ENCODE results near the gene EHBP1. TPM values are rescaled to one million over a fixed set of nuclear protein-coding genes. Genes with fewer than 3 reads are reported as not detected.

The EHBP1 gene
- total and polyA plus RNA-seq, 7 donors: 3.9 to 20.2 (median 14.3) TPM

DNA sequence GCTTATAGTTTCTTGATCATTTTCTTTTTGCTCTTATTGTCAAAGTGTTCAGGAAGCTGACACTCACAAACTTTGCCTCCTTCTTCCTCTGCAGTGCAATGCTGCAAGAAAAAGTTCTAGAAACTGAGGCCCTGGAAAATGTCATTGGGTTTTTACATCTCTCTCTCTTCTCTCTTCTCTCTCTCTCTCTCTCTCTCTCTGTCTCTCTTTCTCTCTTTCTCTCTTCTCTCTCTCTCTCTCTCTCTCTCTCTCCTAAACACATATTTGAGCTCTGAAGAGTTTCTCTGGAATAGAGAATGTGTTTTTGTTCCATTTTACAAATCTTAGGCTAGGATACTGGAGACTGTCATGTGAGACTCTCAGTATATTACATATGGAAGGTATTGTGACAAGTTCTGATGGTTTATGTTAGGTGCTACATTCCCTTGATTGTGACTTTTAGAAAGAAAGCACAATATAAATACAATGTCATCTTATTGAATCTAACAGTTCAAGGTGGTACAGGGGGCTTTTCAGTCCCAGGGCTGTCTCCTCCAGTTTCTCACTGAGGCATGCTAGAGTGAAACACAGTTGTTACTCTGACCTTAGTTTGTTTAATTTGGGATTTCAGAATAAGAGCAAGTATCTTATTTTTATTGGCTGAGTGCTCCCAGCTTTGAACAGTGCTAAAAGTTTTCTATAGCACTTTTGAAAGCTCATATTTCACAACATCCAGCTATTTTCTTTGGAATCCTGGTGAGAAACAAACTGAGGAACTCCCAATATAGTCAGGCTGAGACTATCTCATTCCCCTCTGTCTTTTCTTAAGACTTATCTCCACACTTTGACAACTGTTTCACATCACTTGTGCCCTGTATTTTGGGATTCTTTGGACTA lies 41.4 kb upstream of the EHBP1 start:
- no peaks in the 10 kb centered on the region for H3K36me3 ChIP-seq (ENCODE audit: insufficient read depth in 1 of 2, low read depth in 1 of 2)
- peaks cover 19% of the 10 kb centered on the region for H3K4me1 ChIP-seq
- H3K4me3 ChIP-seq: no peak overlapping the region
- no peak for TF ChIP-seq CTCF (IDR thresholded peaks at IDR 0.05)
- ATAC-seq: no peak
- intact Hi-C loops (cut with DNase I): no loop called here
- no peaks in the 10 kb centered on the region for H3K9me3 ChIP-seq
- DNase-seq: no peak
- no peaks in the 10 kb centered on the region for H3K27me3 ChIP-seq (ENCODE audit: insufficient read depth in 3 of 3, low read length in 2 of 3)
- H3K27ac ChIP-seq: no peak overlapping the region

DNA sequence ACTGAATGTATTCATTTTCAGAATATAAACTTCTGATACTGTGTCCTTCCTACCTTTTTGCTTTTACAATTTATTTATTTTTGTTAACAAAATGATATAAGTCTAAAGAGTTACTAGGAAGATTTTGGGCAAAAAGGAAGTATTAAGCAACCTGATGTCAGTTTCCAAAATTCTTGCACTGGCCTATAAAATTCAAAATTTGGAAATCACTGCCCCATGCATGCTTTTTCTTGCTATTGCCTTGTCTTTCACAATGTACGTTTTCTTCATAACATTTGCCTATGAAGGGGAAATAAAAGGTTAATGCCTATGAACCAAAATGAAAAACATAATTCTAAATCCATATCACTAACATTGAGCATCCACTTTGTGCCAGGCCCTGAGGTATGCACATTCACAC lies 40.1 kb upstream of the EHBP1 start:
- Histone ChIP-seq H3K4me1 (peaks cover 13% of the 10 kb centered on the region), H3K36me3 (ENCODE audit: insufficient read depth in 1 of 2, low read depth in 1 of 2) (no peaks in the 10 kb centered on the region), H3K27ac (no peak overlapping the region), H3K27me3 (ENCODE audit: insufficient read depth in 3 of 3, low read length in 2 of 3) (no peaks in the 10 kb centered on the region), H3K9me3 (no peaks in the 10 kb centered on the region), H3K4me3 (no peak overlapping the region)
- DNase-seq (no peak), ATAC-seq (no peak)
- TF ChIP-seq CTCF (IDR thresholded peaks at IDR 0.05): no peak
- intact Hi-C loops (cut with DNase I): no loop called here
- 80 to 89% (median 82%) methylated on average over 1 of the region's 1 CpG for WGBS, 3 donors

- no peak for DNase-seq
- WGBS, 3 donors: 76 to 96% (median 76%) methylated on average over 5 of the region's 5 CpGs
- no peaks in the 10 kb centered on the region for H3K27me3 ChIP-seq (ENCODE audit: insufficient read depth in 3 of 3, low read length in 2 of 3)
- no peak overlapping the region for H3K4me3 ChIP-seq
- no peak overlapping the region for H3K27ac ChIP-seq
- no peak for ATAC-seq
- intact Hi-C loops (cut with DNase I): no loop called here
- TF ChIP-seq CTCF (IDR thresholded peaks at IDR 0.05): no peak
- H3K9me3 ChIP-seq: no peaks in the 10 kb centered on the region
- H3K36me3 ChIP-seq (ENCODE audit: insufficient read depth in 1 of 2, low read depth in 1 of 2): no peaks in the 10 kb centered on the region
- H3K4me1 ChIP-seq: no peaks in the 10 kb centered on the region
Observed at GRCh38 chr2:62669180-62669579, 36.3 kb upstream of the EHBP1 start.

- 30 to 40% (median 35%) methylated on average over 1 of the region's 1 CpG for WGBS, 3 donors
Observed at GRCh38 chr2:62672601-62673000, 32.9 kb upstream of the EHBP1 start.

More at GRCh38 chr2:62672601-62673000, 32.9 kb upstream of the EHBP1 start:
- intact Hi-C loops (cut with DNase I): no loop called here
- ATAC-seq (no peak), DNase-seq (no peak)
- H3K4me3 ChIP-seq: no peak overlapping the region
- H3K27ac ChIP-seq: no peak overlapping the region
- H3K9me3 ChIP-seq: no peaks in the 10 kb centered on the region
- no peaks in the 10 kb centered on the region for H3K4me1 ChIP-seq
- no peak for TF ChIP-seq CTCF (IDR thresholded peaks at IDR 0.05)
- no peaks in the 10 kb centered on the region for H3K27me3 ChIP-seq (ENCODE audit: insufficient read depth in 3 of 3, low read length in 2 of 3)
- no peaks in the 10 kb centered on the region for H3K36me3 ChIP-seq (ENCODE audit: insufficient read depth in 1 of 2, low read depth in 1 of 2)
